ENCODE results near the gene TPI1.
"Not testable (repeated sequence)": the region's sequence is repeated elsewhere in the genome, so short reads cannot be mapped to it uniquely, and the experiment has no call there.

DNA sequence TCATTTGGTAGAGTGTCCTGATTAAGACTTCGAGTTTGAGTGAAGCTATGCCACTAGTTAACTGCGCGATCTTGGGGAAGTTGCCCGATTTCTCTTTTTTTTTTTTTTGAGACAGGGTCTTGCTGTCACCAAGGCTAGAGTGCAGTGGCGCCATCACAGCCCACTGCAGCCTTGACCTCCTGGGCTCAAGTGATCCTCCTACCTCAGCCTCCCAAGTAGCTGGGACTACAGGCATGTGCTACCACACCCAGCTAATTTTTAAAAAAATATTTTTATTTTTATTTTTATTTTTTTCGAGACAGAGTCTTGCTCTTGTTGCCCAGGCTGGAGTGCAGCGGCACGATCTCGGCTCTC lies 6.7 kb downstream of the TPI1 start:
- not testable (repeated sequence) for TF ChIP-seq ZNF317 (CRISPR knock-in tag; IDR thresholded peaks at IDR 0.05; ENCODE audit: borderline replicate concordance, low read depth); MXD4 (CRISPR knock-in tag; IDR thresholded peaks at IDR 0.05; ENCODE audit: borderline replicate concordance); ZNF263 (CRISPR knock-in tag; IDR thresholded peaks at IDR 0.05; ENCODE audit: low read depth); TEAD4 (CRISPR knock-in tag; IDR thresholded peaks at IDR 0.05); CREM (CRISPR knock-in tag; IDR thresholded peaks at IDR 0.05)
- TF ChIP-seq, protein P1, sequence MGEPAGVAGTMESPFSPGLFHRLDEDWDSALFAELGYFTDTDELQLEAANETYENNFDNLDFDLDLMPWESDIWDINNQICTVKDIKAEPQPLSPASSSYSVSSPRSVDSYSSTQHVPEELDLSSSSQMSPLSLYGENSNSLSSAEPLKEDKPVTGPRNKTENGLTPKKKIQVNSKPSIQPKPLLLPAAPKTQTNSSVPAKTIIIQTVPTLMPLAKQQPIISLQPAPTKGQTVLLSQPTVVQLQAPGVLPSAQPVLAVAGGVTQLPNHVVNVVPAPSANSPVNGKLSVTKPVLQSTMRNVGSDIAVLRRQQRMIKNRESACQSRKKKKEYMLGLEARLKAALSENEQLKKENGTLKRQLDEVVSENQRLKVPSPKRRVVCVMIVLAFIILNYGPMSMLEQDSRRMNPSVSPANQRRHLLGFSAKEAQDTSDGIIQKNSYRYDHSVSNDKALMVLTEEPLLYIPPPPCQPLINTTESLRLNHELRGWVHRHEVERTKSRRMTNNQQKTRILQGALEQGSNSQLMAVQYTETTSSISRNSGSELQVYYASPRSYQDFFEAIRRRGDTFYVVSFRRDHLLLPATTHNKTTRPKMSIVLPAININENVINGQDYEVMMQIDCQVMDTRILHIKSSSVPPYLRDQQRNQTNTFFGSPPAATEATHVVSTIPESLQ (CRISPR knock-in tag; IDR thresholded peaks at IDR 0.05) = not testable (repeated sequence)
- TF ChIP-seq, protein P2, sequence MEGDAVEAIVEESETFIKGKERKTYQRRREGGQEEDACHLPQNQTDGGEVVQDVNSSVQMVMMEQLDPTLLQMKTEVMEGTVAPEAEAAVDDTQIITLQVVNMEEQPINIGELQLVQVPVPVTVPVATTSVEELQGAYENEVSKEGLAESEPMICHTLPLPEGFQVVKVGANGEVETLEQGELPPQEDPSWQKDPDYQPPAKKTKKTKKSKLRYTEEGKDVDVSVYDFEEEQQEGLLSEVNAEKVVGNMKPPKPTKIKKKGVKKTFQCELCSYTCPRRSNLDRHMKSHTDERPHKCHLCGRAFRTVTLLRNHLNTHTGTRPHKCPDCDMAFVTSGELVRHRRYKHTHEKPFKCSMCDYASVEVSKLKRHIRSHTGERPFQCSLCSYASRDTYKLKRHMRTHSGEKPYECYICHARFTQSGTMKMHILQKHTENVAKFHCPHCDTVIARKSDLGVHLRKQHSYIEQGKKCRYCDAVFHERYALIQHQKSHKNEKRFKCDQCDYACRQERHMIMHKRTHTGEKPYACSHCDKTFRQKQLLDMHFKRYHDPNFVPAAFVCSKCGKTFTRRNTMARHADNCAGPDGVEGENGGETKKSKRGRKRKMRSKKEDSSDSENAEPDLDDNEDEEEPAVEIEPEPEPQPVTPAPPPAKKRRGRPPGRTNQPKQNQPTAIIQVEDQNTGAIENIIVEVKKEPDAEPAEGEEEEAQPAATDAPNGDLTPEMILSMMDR (IDR thresholded peaks at IDR 0.05) = not testable (repeated sequence)
- TF ChIP-seq, protein P3, sequence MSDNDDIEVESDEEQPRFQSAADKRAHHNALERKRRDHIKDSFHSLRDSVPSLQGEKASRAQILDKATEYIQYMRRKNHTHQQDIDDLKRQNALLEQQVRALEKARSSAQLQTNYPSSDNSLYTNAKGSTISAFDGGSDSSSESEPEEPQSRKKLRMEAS (CRISPR knock-in tag; IDR thresholded peaks at IDR 0.05) = not testable (repeated sequence)
- TF ChIP-seq, protein P4, sequence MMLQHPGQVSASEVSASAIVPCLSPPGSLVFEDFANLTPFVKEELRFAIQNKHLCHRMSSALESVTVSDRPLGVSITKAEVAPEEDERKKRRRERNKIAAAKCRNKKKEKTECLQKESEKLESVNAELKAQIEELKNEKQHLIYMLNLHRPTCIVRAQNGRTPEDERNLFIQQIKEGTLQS (CRISPR knock-in tag; conservative IDR thresholded peaks at IDR 0.05) = not testable (repeated sequence)

Measured in WTC11 (cell line).